Astrocyte (in vitro differentiated cells and primary cell): ENCODE data around the gene SCTR. TPM values are rescaled to one million over a fixed set of nuclear protein-coding genes. Genes with fewer than 3 reads are reported as not detected.

Experiments used
- DNase-seq: peaks from one replicate; pipeline ENCODE4 v3.0.0-alpha.2; 2010; ENCODE audit warnings: low read depth
- FAIRE-seq: peaks from 2 replicates; lab custom pipeline; 2011; peaks lifted over from hg19 to GRCh38; lab: Jason Lieb, UNC
- H2AFZ ChIP-seq: 2 replicates; pipeline ENCODE4 v1.6.0; 2012; ENCODE audit warnings: low read depth, low read length, inconsistent platforms
- H3K27ac ChIP-seq: 2 replicates; pipeline ENCODE4 v1.5.1; 2011; ENCODE audit warnings: low read depth, low read length, inconsistent platforms
- H3K27me3 ChIP-seq: 2 replicates; pipeline ENCODE4 v1.6.0; 2011; ENCODE audit warnings: low read length, inconsistent platforms; ENCODE audit not compliant: insufficient read depth
- H3K36me3 ChIP-seq: 2 replicates; pipeline ENCODE4 v1.5.1; 2011; ENCODE audit warnings: low read length, inconsistent platforms; ENCODE audit not compliant: insufficient read depth
- H3K4me1 ChIP-seq: 2 replicates; pipeline ENCODE4 v1.5.1; 2011; ENCODE audit warnings: low read length, inconsistent platforms; ENCODE audit not compliant: insufficient read depth
- H3K4me2 ChIP-seq: 2 replicates; pipeline ENCODE4 v1.6.0; 2012; ENCODE audit warnings: low read length, inconsistent platforms
- H3K4me3 ChIP-seq: 2 replicates; pipeline ENCODE4 v1.5.1; 2011; ENCODE audit warnings: low read depth, mild to moderate bottlenecking, low read length, inconsistent platforms; ENCODE audit not compliant: insufficient read depth
- H3K79me2 ChIP-seq: 2 replicates; pipeline ENCODE4 v1.6.0; 2012; ENCODE audit warnings: mild to moderate bottlenecking, low read length, inconsistent platforms; ENCODE audit not compliant: insufficient read depth
- H3K9ac ChIP-seq: 2 replicates; pipeline ENCODE4 v1.6.0; 2012; ENCODE audit warnings: mild to moderate bottlenecking, low read length, inconsistent platforms
- H3K9me3 ChIP-seq: 2 replicates; pipeline ENCODE4 v1.5.1; 2012; ENCODE audit warnings: low read depth, mild to moderate bottlenecking, low read length, inconsistent platforms; ENCODE audit not compliant: insufficient read depth
- H4K20me1 ChIP-seq: 2 replicates; pipeline ENCODE4 v1.6.0; 2012; ENCODE audit warnings: low read length, inconsistent platforms; ENCODE audit not compliant: insufficient read depth
- H3K27ac Mint-ChIP-seq: one replicate; pipeline ENCODE4 v1.8.0; 2021; ENCODE audit warnings: mild to moderate bottlenecking, mixed read lengths; ENCODE audit not compliant: unreplicated experiment
- H3K27me3 Mint-ChIP-seq: one replicate; pipeline ENCODE4 v1.8.0; 2021; ENCODE audit warnings: low read depth, mixed read lengths; ENCODE audit not compliant: unreplicated experiment
- H3K36me3 Mint-ChIP-seq: one replicate; pipeline ENCODE4 v1.8.0; 2021; ENCODE audit warnings: low read depth, mixed read lengths; ENCODE audit not compliant: unreplicated experiment
- H3K4me1 Mint-ChIP-seq: one replicate; pipeline ENCODE4 v1.8.0; 2021; ENCODE audit warnings: low read depth, mixed read lengths; ENCODE audit not compliant: unreplicated experiment
- H3K4me3 Mint-ChIP-seq: one replicate; pipeline ENCODE4 v1.8.0; 2021; ENCODE audit warnings: mild to moderate bottlenecking, moderate library complexity, mixed read lengths; ENCODE audit not compliant: unreplicated experiment
- H3K9me3 Mint-ChIP-seq: one replicate; pipeline ENCODE4 v1.8.0; 2021; ENCODE audit warnings: mild to moderate bottlenecking, mixed read lengths; ENCODE audit not compliant: unreplicated experiment
- CTCF ChIP-seq: IDR thresholded peaks from 2 replicates; pipeline ENCODE4 v1.5.1; 2011; ENCODE audit warnings: low read depth, mild to moderate bottlenecking, inconsistent platforms, low read length, moderate library complexity; ENCODE audit not compliant: insufficient read depth
- EZH2 ChIP-seq: IDR thresholded peaks from 2 replicates; pipeline ENCODE4 v1.6.1; 2012; ENCODE audit warnings: mild to moderate bottlenecking, low read length, inconsistent platforms; ENCODE audit not compliant: insufficient read depth
- total RNA-seq: library from RNA; stranded (reverse); gene quantifications from 2 replicates; pipeline ENCODE4 v1.2.1, GENCODE V29; 2021

The SCTR gene
- total RNA-seq, 1 donor from 2014 or later: not detected

DNA sequence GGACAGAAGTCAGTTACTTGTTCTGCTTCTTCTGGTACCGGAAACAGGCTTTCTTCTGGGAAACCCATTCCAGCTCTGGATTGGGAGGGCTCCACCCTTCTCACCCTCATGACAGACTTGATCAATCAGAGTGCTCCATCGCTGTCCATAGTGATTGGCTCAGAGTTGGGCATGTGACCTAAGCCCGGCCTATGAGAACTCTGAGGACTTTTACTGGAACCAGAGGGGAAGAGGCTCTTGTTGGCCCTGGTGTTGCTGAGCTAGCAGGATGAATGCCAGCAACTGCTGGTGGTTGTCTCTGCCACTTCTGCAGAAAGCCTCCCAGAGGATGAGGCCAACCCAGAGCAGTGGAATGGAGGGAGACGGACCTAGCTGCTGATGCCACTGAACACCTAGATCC lies 59.3 kb downstream of the SCTR start:
- H3K79me2 ChIP-seq: no peaks in the 10 kb centered on the region
- no peaks in the 10 kb centered on the region for H4K20me1 ChIP-seq
- H3K36me3 Mint-ChIP-seq: no peaks in the 10 kb centered on the region
- H3K36me3 ChIP-seq: no peaks in the 10 kb centered on the region
- no peak overlapping the region for H3K9ac ChIP-seq
- no peaks in the 10 kb centered on the region for H3K4me1 ChIP-seq
- H3K9me3 ChIP-seq: no peaks in the 10 kb centered on the region
- peaks cover 4% of the 10 kb centered on the region for H3K9me3 Mint-ChIP-seq
- H3K4me1 Mint-ChIP-seq: peaks cover 15% of the 10 kb centered on the region
- no peak for TF ChIP-seq CTCF
- no peak for TF ChIP-seq EZH2
- no peak overlapping the region for H3K4me3 ChIP-seq
- DNase-seq (no peak), FAIRE-seq (no peak)
- peaks cover 2% of the 10 kb centered on the region for H3K27me3 Mint-ChIP-seq
- H3K4me2 ChIP-seq: no peak overlapping the region
- no peak overlapping the region for H3K27ac Mint-ChIP-seq
- H3K27ac ChIP-seq: no peak overlapping the region
- H3K4me3 Mint-ChIP-seq: no peak overlapping the region
- H3K27me3 ChIP-seq: no peaks in the 10 kb centered on the region
- H2AFZ ChIP-seq: no peak overlapping the region

- FAIRE-seq (no peak), DNase-seq (no peak)
- Mint-ChIP-seq H3K36me3 (no peaks in the 10 kb centered on the region), H3K4me1 (peaks cover 15% of the 10 kb centered on the region), H3K4me3 (no peak overlapping the region), H3K9me3 (peaks cover 4% of the 10 kb centered on the region), H3K27ac (no peak overlapping the region), H3K27me3 (peaks cover 7% of the 10 kb centered on the region)
- no peak overlapping the region for H2AFZ ChIP-seq
- H3K9me3 ChIP-seq: no peaks in the 10 kb centered on the region
- no peak overlapping the region for H3K4me2 ChIP-seq
- H4K20me1 ChIP-seq: no peaks in the 10 kb centered on the region
- no peak overlapping the region for H3K4me3 ChIP-seq
- H3K27ac ChIP-seq: no peak overlapping the region
- TF ChIP-seq CTCF: no peak
- TF ChIP-seq EZH2: no peak
- no peaks in the 10 kb centered on the region for H3K36me3 ChIP-seq
- no peaks in the 10 kb centered on the region for H3K79me2 ChIP-seq
- H3K4me1 ChIP-seq: no peaks in the 10 kb centered on the region
- no peak overlapping the region for H3K9ac ChIP-seq
- H3K27me3 ChIP-seq: no peaks in the 10 kb centered on the region
Observed at GRCh38 chr2:119463990-119464389, 60.3 kb downstream of the SCTR start.

DNA sequence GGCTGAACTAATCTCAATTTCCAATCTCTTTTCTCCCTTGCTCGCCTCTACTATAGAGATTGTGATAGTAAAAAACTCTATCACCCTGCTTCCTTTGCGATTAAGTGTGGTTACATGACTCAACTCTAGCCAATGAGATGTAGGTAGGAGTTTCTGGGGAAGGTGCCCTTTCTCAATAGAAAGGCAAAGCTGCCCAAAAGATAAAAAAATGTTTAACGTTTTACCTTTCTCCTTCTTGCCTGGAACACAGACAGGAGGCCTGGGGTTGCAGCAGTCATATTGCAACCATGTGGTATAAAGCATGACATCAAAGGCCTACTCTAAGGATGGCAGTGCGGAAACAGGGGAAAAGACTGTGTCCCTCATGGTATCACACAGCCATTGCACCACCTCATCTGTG lies 61.1 kb downstream of the SCTR start:
- H3K36me3 Mint-ChIP-seq: no peaks in the 10 kb centered on the region

More for the DNA sequence above, 61.1 kb downstream of the SCTR start:
- no peak overlapping the region for H3K4me3 ChIP-seq
- no peak overlapping the region for H2AFZ ChIP-seq
- no peaks in the 10 kb centered on the region for H3K4me1 ChIP-seq
- Mint-ChIP-seq H3K4me3 (no peak overlapping the region), H3K27ac (no peak overlapping the region), H3K27me3 (peaks cover 10% of the 10 kb centered on the region), H3K9me3 (peaks cover 4% of the 10 kb centered on the region), H3K4me1 (peaks cover 12% of the 10 kb centered on the region)
- no peak overlapping the region for H3K27ac ChIP-seq
- H3K79me2 ChIP-seq: no peaks in the 10 kb centered on the region
- H3K9me3 ChIP-seq: no peaks in the 10 kb centered on the region
- H3K4me2 ChIP-seq: no peak overlapping the region
- no peaks in the 10 kb centered on the region for H3K27me3 ChIP-seq
- TF ChIP-seq EZH2: no peak
- TF ChIP-seq CTCF: no peak
- H4K20me1 ChIP-seq: no peaks in the 10 kb centered on the region
- H3K9ac ChIP-seq: no peak overlapping the region
- FAIRE-seq (no peak), DNase-seq (no peak)
- no peaks in the 10 kb centered on the region for H3K36me3 ChIP-seq
